DMS79 (cell line): ENCODE results near the gene ARMC3.
"Not testable (repeated sequence)": the region's sequence is repeated elsewhere in the genome, so short reads cannot be mapped to it uniquely, and the experiment has no call there.

Experiments
- DNase-seq: peaks from one replicate; lab custom pipeline; 2025; lab: John Stamatoyannopoulos, UW

Gene ARMC3

GRCh38 chr10:23048191-23048590 lies 120.3 kb downstream of the ARMC3 start:
- DNase-seq = no peak

GRCh38 chr10:23051278-23051677 lies 123.4 kb downstream of the ARMC3 start:
- DNase-seq = no peak

- no peak for DNase-seq
These were observed 124.0 kb downstream of the ARMC3 start for GRCh38 chr10:23051855-23052331.

GRCh38 chr10:23053036-23053435 lies 125.2 kb downstream of the ARMC3 start:
- DNase-seq = peak; percentile 69

GRCh38 chr10:23055424-23056185 lies 127.8 kb downstream of the ARMC3 start:
- DNase-seq = no peak

- no peak for DNase-seq
These were observed 128.3 kb downstream of the ARMC3 start for GRCh38 chr10:23056186-23056579.

GRCh38 chr10:23058366-23058765 lies 130.5 kb downstream of the ARMC3 start:
- no peak for DNase-seq

- no peak for DNase-seq
These were observed 133.1 kb downstream of the ARMC3 start for GRCh38 chr10:23060918-23061317.

- no peak for DNase-seq
These were observed 135.5 kb downstream of the ARMC3 start for GRCh38 chr10:23063045-23063972.

- DNase-seq = no peak
These were observed 136.3 kb downstream of the ARMC3 start for GRCh38 chr10:23063973-23064812.

GRCh38 chr10:23064813-23065114 lies 136.9 kb downstream of the ARMC3 start:
- not testable (repeated sequence) for DNase-seq

- peak; percentile 14 for DNase-seq
These were observed 137.5 kb downstream of the ARMC3 start for GRCh38 chr10:23065181-23065948.

GRCh38 chr10:23067337-23067736 lies 139.5 kb downstream of the ARMC3 start:
- DNase-seq = no peak

GRCh38 chr10:23067939-23068775 lies 140.3 kb downstream of the ARMC3 start:
- no peak for DNase-seq

GRCh38 chr10:23069019-23069815 lies 141.4 kb downstream of the ARMC3 start:
- DNase-seq = no peak

GRCh38 chr10:23070092-23070912 lies 142.4 kb downstream of the ARMC3 start:
- DNase-seq = not testable (repeated sequence)

GRCh38 chr10:23070913-23071218 lies 143.0 kb downstream of the ARMC3 start:
- peak; percentile 60 for DNase-seq

GRCh38 chr10:23072593-23072992 lies 144.7 kb downstream of the ARMC3 start:
- not testable (repeated sequence) for DNase-seq

- no peak for DNase-seq
These were observed 145.7 kb downstream of the ARMC3 start for GRCh38 chr10:23073527-23073926.
